HG02571 (cell line): Measurements from ENCODE around the gene STAM.

Source experiments
- ATAC-seq: cut with Tn5 transposase; IDR thresholded peaks from one replicate; pipeline ENCODE4 v1.9.1; 2021; ENCODE audit warnings: mild to moderate bottlenecking, moderate library complexity; ENCODE audit not compliant: unreplicated experiment

The STAM gene

GRCh38 chr10:17758200-17758599 is 114.2 kb downstream of the STAM start:
- no peak for ATAC-seq

GRCh38 chr10:17758896-17759295 is 114.9 kb downstream of the STAM start:
- no peak for ATAC-seq

GRCh38 chr10:17764142-17764541 is 120.2 kb downstream of the STAM start:
- ATAC-seq, result no peak

DNA sequence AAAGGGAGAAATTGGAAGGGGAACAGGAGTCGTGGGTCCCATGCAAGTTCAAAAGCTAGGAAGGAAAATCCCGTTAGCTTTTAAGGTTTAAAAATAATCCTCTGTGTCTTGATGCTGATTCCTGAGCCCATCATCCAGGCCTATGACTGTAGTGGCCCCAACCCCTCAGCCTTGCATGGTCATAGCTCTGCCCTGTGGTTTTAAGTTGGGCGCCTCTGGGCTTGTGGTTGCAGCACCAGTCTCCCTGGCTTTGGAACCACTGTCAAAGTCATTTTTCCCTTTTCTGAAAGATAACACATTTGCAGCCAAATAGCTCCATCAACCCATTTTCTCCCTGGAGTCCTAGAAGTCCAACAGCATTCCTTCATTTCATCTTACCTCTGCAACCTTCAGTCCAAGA is 121.7 kb downstream of the STAM start:
- no peak for ATAC-seq
